Endodermal cell (in vitro differentiated cells): ENCODE data around the gene NBAS. TPM values are rescaled to one million over a fixed set of nuclear protein-coding genes. Genes with fewer than 3 reads are reported as not detected.

Experiments used
- DNase-seq: peaks from one replicate; pipeline ENCODE4 v3.0.0-alpha.2; 2017
- H3K27ac ChIP-seq: 2 replicates; pipeline ENCODE4 v1.5.1; 2013; ENCODE audit warnings: mild to moderate bottlenecking, low read depth, low read length, moderate library complexity
- H3K27me3 ChIP-seq: 2 replicates; pipeline ENCODE4 v1.6.1; 2013; ENCODE audit warnings: mild to moderate bottlenecking, low read length, moderate library complexity; ENCODE audit not compliant: insufficient read depth, control insufficient read depth, poor library complexity, severe bottlenecking
- H3K36me3 ChIP-seq: 2 replicates; pipeline ENCODE4 v1.7.0; 2013; ENCODE audit warnings: mild to moderate bottlenecking, low read length, moderate library complexity; ENCODE audit not compliant: control insufficient read depth, insufficient read depth
- H3K4me1 ChIP-seq: one replicate; pipeline ENCODE4 v1.7.0; 2013; ENCODE audit warnings: low read length; ENCODE audit not compliant: control insufficient read depth, insufficient read depth
- H3K4me3 ChIP-seq: 2 replicates; pipeline ENCODE4 v1.5.1; 2013; ENCODE audit warnings: mild to moderate bottlenecking, low read length, moderate library complexity
- H3K9ac ChIP-seq: 2 replicates; pipeline ENCODE4 v1.6.1; 2013; ENCODE audit warnings: mild to moderate bottlenecking, low read length, moderate library complexity; ENCODE audit not compliant: poor library complexity, severe bottlenecking; ENCODE audit errors: extremely low read depth
- H3K9me3 ChIP-seq: 2 replicates; pipeline ENCODE4 v1.6.1; 2013; ENCODE audit warnings: mild to moderate bottlenecking, low read length, moderate library complexity; ENCODE audit not compliant: control insufficient read depth
- H3K27ac Mint-ChIP-seq: 2 replicates; pipeline ENCODE4 v1.8.0; 2020; ENCODE audit warnings: mixed read lengths
- H3K27me3 Mint-ChIP-seq: 2 replicates; pipeline ENCODE4 v1.8.0; 2021; ENCODE audit warnings: mild to moderate bottlenecking, mixed read lengths; ENCODE audit not compliant: insufficient read depth
- H3K36me3 Mint-ChIP-seq: 2 replicates; pipeline ENCODE4 v1.8.0; 2020; ENCODE audit warnings: low read depth, mixed read lengths
- H3K4me1 Mint-ChIP-seq: 2 replicates; pipeline ENCODE4 v1.8.0; 2020; ENCODE audit warnings: mixed read lengths
- H3K4me3 Mint-ChIP-seq: 2 replicates; pipeline ENCODE4 v1.8.0; 2020; ENCODE audit warnings: mild to moderate bottlenecking, moderate library complexity, mixed read lengths
- H3K9me3 Mint-ChIP-seq: 2 replicates; pipeline ENCODE4 v1.8.0; 2020; ENCODE audit warnings: mild to moderate bottlenecking, mixed read lengths
- WGBS, 2 experiments: methylation state at CpG; one replicate each; pipeline versions ENCODE4 v1.1.5 to v1.1.7; 2013; ENCODE audit warnings: missing lambda C conversion rate in 2 of 2, mixed read lengths in 1 of 2; ENCODE audit not compliant: insufficient coverage in 1 of 2, insufficient read length in 1 of 2; 5-methylcytosine and 5-hydroxymethylcytosine counted together
- total RNA-seq, 2 donors: library from RNA; stranded (reverse); fragmentation: NEBNext Ultra II Directional in 1 of 2; extraction: Animal tissue kit (Norgen Biotek cat#: 25700) in 1 of 2; gene quantifications; 2 replicates in 1 of 2; 3 replicates in 1 of 2; pipeline ENCODE4 v1.2.1, GENCODE V29; 2021
- TF ChIP-seq, protein P1 (sequence below): fragments of 200-600 bp; sonication (generic); conservative IDR thresholded peaks from 2 replicates; pipeline ENCODE4 v1.5.0; 2021; ENCODE audit warnings: antibody characterized with exemption, mild to moderate bottlenecking

NBAS gene
- total RNA-seq, 2 donors from 2014 or later = 47.4 to 54.7 TPM

DNA sequence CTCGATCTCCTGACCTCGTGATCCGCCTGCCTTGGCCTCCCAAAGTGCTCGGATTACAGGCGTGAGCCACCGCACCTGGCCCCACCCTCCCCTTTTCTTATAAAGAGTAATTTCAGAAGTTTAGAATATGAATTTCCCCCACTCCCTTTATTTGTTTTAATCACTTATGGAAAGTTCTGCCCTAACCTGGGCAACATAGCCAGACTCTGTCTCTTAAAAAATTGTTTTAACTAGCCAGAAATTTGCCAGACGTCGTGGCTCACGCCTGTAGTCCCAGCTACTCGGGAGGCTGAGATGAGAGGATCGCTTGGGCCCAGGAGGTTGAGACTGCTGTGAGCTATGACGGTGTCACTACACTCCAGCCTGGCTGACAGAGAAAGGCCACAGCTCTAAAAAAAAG lies 7.7 kb upstream of the NBAS start:
- Histone ChIP-seq H3K9me3 (no peaks in the 10 kb centered on the region), H3K4me1 (no peaks in the 10 kb centered on the region), H3K4me3 (no peak overlapping the region), H3K27ac (no peak overlapping the region), H3K36me3 (no peaks in the 10 kb centered on the region), H3K27me3 (peaks cover 11% of the 10 kb centered on the region), H3K9ac (no peak overlapping the region)
- no peak overlapping the region for H3K27ac Mint-ChIP-seq
- H3K36me3 Mint-ChIP-seq = peaks cover 2% of the 10 kb centered on the region
- H3K27me3 Mint-ChIP-seq = peaks cover 9% of the 10 kb centered on the region
- no peak overlapping the region for H3K4me3 Mint-ChIP-seq
- DNase-seq = no peak
- H3K9me3 Mint-ChIP-seq = no peaks in the 10 kb centered on the region
- 94 to 96% methylated on average over 12 of the region's 12 CpGs for WGBS, 2 experiments
- TF ChIP-seq, protein P1, sequence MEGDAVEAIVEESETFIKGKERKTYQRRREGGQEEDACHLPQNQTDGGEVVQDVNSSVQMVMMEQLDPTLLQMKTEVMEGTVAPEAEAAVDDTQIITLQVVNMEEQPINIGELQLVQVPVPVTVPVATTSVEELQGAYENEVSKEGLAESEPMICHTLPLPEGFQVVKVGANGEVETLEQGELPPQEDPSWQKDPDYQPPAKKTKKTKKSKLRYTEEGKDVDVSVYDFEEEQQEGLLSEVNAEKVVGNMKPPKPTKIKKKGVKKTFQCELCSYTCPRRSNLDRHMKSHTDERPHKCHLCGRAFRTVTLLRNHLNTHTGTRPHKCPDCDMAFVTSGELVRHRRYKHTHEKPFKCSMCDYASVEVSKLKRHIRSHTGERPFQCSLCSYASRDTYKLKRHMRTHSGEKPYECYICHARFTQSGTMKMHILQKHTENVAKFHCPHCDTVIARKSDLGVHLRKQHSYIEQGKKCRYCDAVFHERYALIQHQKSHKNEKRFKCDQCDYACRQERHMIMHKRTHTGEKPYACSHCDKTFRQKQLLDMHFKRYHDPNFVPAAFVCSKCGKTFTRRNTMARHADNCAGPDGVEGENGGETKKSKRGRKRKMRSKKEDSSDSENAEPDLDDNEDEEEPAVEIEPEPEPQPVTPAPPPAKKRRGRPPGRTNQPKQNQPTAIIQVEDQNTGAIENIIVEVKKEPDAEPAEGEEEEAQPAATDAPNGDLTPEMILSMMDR = no peak
- H3K4me1 Mint-ChIP-seq = peaks cover 11% of the 10 kb centered on the region

DNA sequence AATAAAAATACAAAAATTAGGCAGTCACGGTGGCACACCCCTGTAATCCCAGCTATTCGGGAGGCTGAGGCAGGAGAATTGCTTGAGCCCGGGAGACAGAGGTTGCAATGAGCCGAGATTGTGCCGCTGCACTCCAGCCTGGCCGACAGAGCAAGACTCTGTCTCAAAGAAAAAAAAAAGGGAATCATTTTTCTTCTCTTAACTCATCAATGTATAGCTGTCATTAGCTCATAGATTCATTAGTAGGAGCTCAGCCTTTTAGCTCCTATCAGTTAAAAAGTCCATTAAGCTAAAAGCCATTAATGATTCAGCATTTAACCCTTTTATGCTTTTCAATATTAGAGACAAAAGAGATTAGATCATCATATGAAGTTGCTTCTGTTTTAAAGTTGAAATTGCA lies 5.8 kb upstream of the NBAS start:
- H3K4me1 Mint-ChIP-seq = peaks cover 13% of the 10 kb centered on the region
- H3K4me1 ChIP-seq = no peaks in the 10 kb centered on the region
- WGBS, 2 experiments = 85 to 92% methylated on average over 3 to 6 of the region's 6 CpGs
- H3K27me3 ChIP-seq = peaks cover 11% of the 10 kb centered on the region
- no peak overlapping the region for H3K4me3 Mint-ChIP-seq
- no peaks in the 10 kb centered on the region for H3K9me3 ChIP-seq
- H3K27me3 Mint-ChIP-seq = peaks cover 9% of the 10 kb centered on the region
- peaks cover 2% of the 10 kb centered on the region for H3K36me3 Mint-ChIP-seq
- no peaks in the 10 kb centered on the region for H3K9me3 Mint-ChIP-seq
- no peak overlapping the region for H3K4me3 ChIP-seq
- H3K36me3 ChIP-seq = no peaks in the 10 kb centered on the region
- H3K9ac ChIP-seq = no peak overlapping the region
- no peak overlapping the region for H3K27ac ChIP-seq
- no peak overlapping the region for H3K27ac Mint-ChIP-seq
- TF ChIP-seq, protein P1 = no peak
- no peak for DNase-seq

DNA sequence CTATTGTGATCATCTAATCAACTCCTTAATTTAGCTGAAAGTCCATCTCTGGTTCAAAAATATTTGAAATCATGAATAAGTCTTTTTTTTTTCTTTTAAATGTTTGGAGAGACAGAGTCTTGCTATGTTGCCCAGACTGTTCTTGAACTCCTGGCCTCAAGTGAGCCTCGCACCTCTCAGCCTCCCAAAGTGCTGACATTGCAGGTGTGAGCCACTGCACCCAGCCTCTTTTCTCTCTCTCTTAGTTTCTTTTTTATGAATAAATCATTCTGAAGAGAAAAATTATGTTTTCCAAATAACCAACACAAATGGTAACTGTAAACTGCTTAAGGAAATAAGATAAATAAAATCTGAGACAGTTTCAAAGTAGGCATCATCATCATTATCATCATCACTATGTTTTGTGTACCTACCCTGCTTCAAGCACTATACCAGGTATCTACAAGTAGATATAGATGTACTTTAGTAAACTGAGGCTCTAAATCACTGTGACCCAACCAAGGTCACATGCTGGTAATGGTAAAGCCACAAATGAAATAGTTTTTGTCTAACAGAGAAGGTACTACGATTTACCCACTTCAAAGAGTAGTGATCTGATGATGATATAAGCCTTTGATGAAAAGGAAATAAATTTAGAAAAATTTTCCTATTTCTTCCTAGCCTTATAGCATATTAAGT lies 5.0 kb upstream of the NBAS start:
- Mint-ChIP-seq H3K4me1 (peaks cover 13% of the 10 kb centered on the region), H3K27me3 (peaks cover 9% of the 10 kb centered on the region), H3K27ac (no peak overlapping the region), H3K36me3 (no peaks in the 10 kb centered on the region), H3K4me3 (no peak overlapping the region), H3K9me3 (no peaks in the 10 kb centered on the region)
- Histone ChIP-seq H3K9me3 (no peaks in the 10 kb centered on the region), H3K36me3 (no peaks in the 10 kb centered on the region), H3K4me1 (no peaks in the 10 kb centered on the region), H3K9ac (no peak overlapping the region), H3K4me3 (no peak overlapping the region), H3K27me3 (peaks cover 11% of the 10 kb centered on the region), H3K27ac (no peak overlapping the region)
- no peak for DNase-seq
- TF ChIP-seq, protein P1 = no peak
- WGBS, 2 experiments = 0% methylated on average over 1 of the region's 2 CpGs; no CpG with 5 or more reads in 1 of the 2 experiments
